ENCODE results near the gene UBASH3B. TPM values are rescaled to one million over a fixed set of nuclear protein-coding genes. Genes with fewer than 3 reads are reported as not detected.

UBASH3B gene
- total RNA-seq, 2 experiments from 2014 or later = 24.5 to 28.6 TPM

DNA sequence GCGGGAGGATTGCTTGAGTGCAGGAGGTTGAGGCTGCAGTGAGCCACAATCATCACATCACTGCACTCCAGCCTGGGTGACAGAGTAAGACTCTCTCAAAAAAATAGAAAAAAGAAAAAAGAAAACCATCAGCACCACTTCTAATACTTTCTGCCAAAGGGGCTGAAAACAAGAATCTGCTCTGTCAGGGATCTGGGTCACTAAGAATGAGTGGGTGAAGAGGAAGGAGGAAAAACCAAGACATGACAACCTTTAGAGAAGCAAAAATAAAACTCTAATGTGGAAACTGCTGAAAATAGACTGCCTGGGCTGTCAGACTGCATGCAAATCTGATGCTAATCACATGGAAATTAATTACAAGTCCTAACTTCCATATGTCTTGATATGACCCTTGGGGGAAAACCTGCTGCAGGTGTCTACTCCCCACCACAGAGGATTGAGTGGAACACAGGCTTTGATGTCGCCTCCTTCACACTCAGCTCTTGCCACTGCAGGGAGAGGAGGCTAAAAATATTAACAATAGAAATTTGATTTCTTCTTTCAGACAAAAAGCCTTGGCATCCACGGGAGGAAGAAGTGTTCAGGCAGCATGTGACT lies 120.3 kb downstream of the UBASH3B start:
- H3K36me3 Mint-ChIP-seq (ENCODE audit: low read depth) = peaks cover 47% of the 10 kb centered on the region
- Histone ChIP-seq H3K27me3 (ENCODE audit: control insufficient read depth in 1 of 2, insufficient read depth in 2 of 2, low read length in 2 of 2) (no peaks in the 10 kb centered on the region), H3K4me3 (ENCODE audit: low read length) (no peak overlapping the region), H3K36me3 (ENCODE audit: insufficient read depth, low read length) (peaks cover 28% of the 10 kb centered on the region), H3K27ac (ENCODE audit: low read depth in 1 of 2, low read length in 2 of 2) (no peak overlapping the region), H3K4me1 (ENCODE audit: insufficient read depth, low read length) (peaks cover 7% of the 10 kb centered on the region), H3K9me3 (ENCODE audit: control insufficient read depth in 1 of 2, insufficient read depth in 1 of 2, low read length in 2 of 2) (no peaks in the 10 kb centered on the region)
- H3K4me3 Mint-ChIP-seq = no peak overlapping the region
- ChIA-PET CTCF (no interaction called here), POLR2A (no interaction called here)
- H3K27ac Mint-ChIP-seq = peak overlapping the region; percentile 54
- ATAC-seq (ENCODE audit: poor library complexity) = no peak
- intact Hi-C loops (cut with DNase I, micrococcal nuclease) = no loop called here
- no peaks in the 10 kb centered on the region for H3K9me3 Mint-ChIP-seq
- peaks cover 43% of the 10 kb centered on the region for H3K4me1 Mint-ChIP-seq (ENCODE audit: low read depth)
- TF ChIP-seq, protein P1, sequence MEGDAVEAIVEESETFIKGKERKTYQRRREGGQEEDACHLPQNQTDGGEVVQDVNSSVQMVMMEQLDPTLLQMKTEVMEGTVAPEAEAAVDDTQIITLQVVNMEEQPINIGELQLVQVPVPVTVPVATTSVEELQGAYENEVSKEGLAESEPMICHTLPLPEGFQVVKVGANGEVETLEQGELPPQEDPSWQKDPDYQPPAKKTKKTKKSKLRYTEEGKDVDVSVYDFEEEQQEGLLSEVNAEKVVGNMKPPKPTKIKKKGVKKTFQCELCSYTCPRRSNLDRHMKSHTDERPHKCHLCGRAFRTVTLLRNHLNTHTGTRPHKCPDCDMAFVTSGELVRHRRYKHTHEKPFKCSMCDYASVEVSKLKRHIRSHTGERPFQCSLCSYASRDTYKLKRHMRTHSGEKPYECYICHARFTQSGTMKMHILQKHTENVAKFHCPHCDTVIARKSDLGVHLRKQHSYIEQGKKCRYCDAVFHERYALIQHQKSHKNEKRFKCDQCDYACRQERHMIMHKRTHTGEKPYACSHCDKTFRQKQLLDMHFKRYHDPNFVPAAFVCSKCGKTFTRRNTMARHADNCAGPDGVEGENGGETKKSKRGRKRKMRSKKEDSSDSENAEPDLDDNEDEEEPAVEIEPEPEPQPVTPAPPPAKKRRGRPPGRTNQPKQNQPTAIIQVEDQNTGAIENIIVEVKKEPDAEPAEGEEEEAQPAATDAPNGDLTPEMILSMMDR (IDR thresholded peaks at IDR 0.05) = no peak
- DNase-seq = no peak
- H3K27me3 Mint-ChIP-seq = no peaks in the 10 kb centered on the region

DNA sequence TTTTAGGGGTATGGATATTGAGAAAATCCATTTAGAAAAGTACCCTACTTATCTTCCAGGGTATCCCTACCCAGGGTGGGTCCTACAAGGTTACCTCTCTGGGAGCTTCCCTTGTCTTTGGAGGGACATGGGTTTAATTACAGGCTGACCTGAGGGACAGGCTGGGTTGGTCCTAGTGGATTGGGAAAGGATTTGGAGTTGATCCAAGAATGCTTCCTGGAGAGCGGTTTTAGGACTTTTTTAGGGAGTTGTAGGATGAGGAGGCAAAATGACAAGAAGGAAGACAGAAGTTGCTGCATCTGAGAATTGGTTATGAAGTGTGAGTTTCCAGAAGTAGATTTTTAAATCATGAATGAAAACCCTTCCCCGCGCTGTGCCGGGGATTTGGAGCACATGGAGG lies 121.0 kb downstream of the UBASH3B start:
- CTCF ChIA-PET = no interaction called here
- Mint-ChIP-seq H3K4me1 (ENCODE audit: low read depth) (peaks cover 47% of the 10 kb centered on the region), H3K36me3 (ENCODE audit: low read depth) (peaks cover 55% of the 10 kb centered on the region), H3K4me3 (no peak overlapping the region), H3K27ac (peak overlapping the region; percentile 59), H3K9me3 (no peaks in the 10 kb centered on the region), H3K27me3 (no peaks in the 10 kb centered on the region)
- Histone ChIP-seq H3K4me3 (ENCODE audit: low read length) (no peak overlapping the region), H3K27ac (ENCODE audit: low read depth in 1 of 2, low read length in 2 of 2) (no peak overlapping the region), H3K4me1 (ENCODE audit: insufficient read depth, low read length) (peaks cover 7% of the 10 kb centered on the region), H3K36me3 (ENCODE audit: insufficient read depth, low read length) (peaks cover 31% of the 10 kb centered on the region), H3K27me3 (ENCODE audit: control insufficient read depth in 1 of 2, insufficient read depth in 2 of 2, low read length in 2 of 2) (no peaks in the 10 kb centered on the region), H3K9me3 (ENCODE audit: control insufficient read depth in 1 of 2, insufficient read depth in 1 of 2, low read length in 2 of 2) (no peaks in the 10 kb centered on the region)
- TF ChIP-seq, protein P1 (IDR thresholded peaks at IDR 0.05) = no peak
- POLR2A ChIA-PET = no interaction called here
- ATAC-seq (ENCODE audit: poor library complexity) (no peak), DNase-seq (no peak)
- intact Hi-C loops (cut with DNase I, micrococcal nuclease) = no loop called here

DNA sequence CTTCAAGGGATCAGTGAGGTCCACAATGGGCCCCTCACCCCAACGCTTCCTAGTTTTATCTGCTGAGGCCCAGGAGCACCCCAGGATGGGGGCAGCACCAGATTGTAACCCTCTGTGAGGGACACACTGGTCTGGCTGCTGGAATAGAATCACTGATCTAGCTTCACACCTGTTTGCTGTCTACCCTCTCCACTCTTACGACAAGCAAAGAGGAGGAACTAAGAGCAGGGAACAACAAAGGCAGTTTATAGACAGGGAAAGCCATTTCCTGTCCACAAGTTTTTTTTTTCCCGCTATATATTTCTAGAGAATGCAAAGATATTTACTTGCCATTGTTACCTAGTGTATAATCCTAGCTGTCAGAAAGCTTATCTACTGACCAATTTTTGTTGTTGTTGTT lies 121.8 kb downstream of the UBASH3B start:
- H3K36me3 Mint-ChIP-seq (ENCODE audit: low read depth) = peaks cover 61% of the 10 kb centered on the region
- H3K27ac ChIP-seq (ENCODE audit: low read depth in 1 of 2, low read length in 2 of 2) = no peak overlapping the region
- POLR2A ChIA-PET = interaction anchor here (0.7 kb wide), 1 partner anchor 286 kb away, joined by 4 read pairs; no protein-coding TSS in a partner anchor

More for the DNA sequence above, 121.8 kb downstream of the UBASH3B start:
- Mint-ChIP-seq H3K27ac (peak overlapping the region; percentile 59), H3K9me3 (no peaks in the 10 kb centered on the region), H3K27me3 (no peaks in the 10 kb centered on the region), H3K4me3 (no peak overlapping the region), H3K4me1 (ENCODE audit: low read depth) (peaks cover 44% of the 10 kb centered on the region)
- no peak overlapping the region for H3K4me3 ChIP-seq (ENCODE audit: low read length)
- H3K4me1 ChIP-seq (ENCODE audit: insufficient read depth, low read length) = peaks cover 7% of the 10 kb centered on the region
- ATAC-seq (ENCODE audit: poor library complexity) (no peak), DNase-seq (no peak)
- H3K27me3 ChIP-seq (ENCODE audit: control insufficient read depth in 1 of 2, insufficient read depth in 2 of 2, low read length in 2 of 2) = no peaks in the 10 kb centered on the region
- TF ChIP-seq, protein P1 (IDR thresholded peaks at IDR 0.05) = no peak
- no peaks in the 10 kb centered on the region for H3K9me3 ChIP-seq (ENCODE audit: control insufficient read depth in 1 of 2, insufficient read depth in 1 of 2, low read length in 2 of 2)
- H3K36me3 ChIP-seq (ENCODE audit: insufficient read depth, low read length) = peaks cover 38% of the 10 kb centered on the region
- CTCF ChIA-PET = no interaction called here
- intact Hi-C loops (cut with DNase I, micrococcal nuclease) = no loop called here

All from CD4-positive, alpha-beta T cell (primary cell).